ENCODE data around the gene GPR39.

GPR39 gene

DNA sequence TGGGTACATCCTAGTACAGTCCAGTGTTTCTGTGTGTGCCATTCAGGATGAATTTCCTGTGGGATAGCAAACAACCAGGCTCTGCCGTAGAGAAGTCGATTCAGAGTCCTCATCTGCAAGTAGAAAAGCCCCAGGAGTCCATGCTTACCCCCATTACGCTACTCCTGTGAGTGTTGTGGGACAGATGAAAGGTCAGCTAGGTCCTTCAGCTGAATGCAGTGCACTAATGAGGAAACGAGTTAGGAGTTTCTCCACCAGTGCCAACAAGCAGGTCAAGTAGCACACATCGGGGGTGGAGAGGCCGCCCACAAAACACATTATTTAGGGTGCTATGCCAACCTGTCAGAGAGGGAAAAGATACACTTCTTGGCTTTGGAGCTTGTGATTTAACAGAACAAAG lies 2.5 kb upstream of the GPR39 start:
- no peak for DNase-seq

DNA sequence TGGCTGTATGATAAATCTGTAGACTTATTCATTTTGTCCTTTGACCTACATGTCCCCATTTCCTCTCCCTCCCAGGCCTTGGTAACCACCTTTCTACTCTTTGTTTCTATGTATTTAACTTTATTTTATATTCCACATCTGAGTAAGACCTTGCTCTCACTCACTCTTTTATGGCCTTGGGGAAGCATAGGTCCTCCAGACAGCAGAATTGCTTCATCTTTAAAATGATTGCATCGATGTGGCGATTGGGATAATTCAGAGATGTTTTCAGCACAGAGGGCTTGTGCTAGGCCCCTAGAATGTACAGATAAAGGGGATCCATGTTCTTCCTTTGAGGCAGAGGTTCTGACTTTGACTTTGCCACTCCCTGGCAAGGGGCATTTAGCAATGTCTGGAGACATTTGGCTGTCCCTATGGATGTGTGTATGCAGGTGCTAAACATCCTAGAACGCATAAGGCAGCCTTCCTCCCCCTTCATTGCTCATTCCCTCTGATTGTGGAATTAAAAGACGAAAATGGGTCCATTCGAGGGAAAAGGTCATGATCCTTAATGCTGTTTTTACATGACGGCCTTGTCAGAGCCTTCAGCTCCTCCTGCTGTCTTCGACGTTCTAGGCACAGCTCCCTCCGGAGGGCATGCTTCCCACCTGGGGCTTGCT lies 1.2 kb upstream of the GPR39 start:
- DNase-seq = peak; percentile 32

DNA sequence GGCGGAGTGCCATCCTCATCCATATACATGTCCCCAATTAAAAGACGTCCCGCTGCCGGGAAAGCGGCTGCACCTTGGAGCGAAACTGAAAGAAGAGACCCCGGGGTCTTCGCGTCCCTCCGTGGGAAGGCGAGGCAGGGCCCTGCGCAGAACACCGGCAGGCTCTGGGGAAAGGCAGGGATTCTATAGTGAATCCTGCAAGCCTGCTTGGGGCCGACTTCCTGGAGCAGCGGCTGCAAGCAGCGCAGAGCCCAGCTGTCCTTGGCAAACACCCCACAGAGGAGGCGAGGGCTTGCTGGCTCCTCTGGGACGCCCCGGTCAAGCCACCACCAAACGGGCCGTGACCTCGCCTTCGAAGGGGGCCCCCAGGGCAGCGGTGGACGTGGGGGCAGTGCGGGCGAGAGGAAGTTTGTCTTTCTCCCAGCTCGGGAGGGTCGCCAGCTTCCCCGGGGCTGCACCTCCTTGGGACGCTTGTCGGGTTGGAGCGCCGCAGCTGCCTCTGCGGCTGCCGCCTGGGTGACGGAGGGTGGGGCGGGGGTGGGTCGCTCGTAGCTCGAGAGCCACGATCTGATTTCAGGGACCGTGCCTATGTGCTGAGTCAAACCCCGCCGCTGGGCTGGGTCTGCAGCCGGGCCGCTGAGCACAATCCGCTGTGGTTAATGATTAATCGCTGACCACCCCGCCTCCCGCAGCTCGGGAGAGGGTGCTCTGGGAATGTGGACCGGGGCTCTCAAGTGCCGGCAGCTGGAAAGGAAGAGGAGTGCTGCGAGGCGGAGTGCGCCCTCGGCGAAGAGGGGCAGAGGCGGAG lies 486 bp upstream of the GPR39 start:
- DNase-seq = peak; percentile 98

DNA sequence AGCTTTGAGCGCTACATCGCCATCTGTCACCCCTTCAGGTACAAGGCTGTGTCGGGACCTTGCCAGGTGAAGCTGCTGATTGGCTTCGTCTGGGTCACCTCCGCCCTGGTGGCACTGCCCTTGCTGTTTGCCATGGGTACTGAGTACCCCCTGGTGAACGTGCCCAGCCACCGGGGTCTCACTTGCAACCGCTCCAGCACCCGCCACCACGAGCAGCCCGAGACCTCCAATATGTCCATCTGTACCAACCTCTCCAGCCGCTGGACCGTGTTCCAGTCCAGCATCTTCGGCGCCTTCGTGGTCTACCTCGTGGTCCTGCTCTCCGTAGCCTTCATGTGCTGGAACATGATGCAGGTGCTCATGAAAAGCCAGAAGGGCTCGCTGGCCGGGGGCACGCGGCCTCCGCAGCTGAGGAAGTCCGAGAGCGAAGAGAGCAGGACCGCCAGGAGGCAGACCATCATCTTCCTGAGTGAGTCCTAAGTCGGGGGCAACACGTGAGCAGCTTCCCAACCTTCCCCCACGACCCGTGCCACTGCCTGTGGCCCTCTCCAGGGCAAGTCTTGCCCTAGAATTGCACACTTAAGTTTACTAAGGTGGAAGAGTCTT lies 928 bp downstream of the GPR39 start:
- no peak for DNase-seq

DNA sequence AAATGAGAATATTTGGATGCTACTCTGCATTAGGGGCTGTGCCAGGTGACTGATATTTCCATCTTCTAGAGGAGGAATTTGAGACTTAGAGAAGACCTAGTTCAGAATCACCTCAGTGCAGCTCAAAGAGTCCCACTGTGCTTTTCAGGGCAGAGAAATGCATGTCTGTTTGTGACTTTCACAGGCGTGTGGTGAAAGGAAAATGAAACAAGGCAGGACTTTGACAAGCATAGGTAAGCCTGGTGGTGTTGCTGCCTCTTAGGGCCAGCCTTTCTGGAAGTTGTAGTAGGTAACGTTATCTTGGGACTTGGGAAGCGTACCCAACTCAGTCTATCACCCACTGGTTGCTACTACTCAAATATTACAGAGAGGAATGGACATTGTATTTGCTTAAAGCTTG lies 2.6 kb downstream of the GPR39 start:
- no peak for DNase-seq

DNA sequence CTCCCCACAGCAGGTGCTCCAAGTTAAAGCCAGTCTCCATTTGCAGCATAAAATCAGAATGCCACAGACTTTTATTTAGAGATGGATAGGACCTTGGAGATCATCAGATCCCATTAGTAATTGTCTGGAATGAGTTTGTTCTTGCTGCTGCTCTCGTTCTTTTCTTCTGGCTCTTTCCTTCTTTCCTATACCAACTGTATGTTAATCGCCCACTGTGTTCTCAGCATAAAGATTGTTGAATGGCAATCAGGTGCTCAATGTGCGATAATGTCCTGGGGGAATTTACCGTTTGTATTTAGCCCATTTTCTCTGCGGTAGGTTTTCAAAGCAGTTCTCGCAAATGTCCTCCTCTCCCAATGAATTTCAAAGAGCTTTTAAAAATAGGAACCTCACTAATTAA lies 3.3 kb downstream of the GPR39 start:
- DNase-seq = no peak

DNA sequence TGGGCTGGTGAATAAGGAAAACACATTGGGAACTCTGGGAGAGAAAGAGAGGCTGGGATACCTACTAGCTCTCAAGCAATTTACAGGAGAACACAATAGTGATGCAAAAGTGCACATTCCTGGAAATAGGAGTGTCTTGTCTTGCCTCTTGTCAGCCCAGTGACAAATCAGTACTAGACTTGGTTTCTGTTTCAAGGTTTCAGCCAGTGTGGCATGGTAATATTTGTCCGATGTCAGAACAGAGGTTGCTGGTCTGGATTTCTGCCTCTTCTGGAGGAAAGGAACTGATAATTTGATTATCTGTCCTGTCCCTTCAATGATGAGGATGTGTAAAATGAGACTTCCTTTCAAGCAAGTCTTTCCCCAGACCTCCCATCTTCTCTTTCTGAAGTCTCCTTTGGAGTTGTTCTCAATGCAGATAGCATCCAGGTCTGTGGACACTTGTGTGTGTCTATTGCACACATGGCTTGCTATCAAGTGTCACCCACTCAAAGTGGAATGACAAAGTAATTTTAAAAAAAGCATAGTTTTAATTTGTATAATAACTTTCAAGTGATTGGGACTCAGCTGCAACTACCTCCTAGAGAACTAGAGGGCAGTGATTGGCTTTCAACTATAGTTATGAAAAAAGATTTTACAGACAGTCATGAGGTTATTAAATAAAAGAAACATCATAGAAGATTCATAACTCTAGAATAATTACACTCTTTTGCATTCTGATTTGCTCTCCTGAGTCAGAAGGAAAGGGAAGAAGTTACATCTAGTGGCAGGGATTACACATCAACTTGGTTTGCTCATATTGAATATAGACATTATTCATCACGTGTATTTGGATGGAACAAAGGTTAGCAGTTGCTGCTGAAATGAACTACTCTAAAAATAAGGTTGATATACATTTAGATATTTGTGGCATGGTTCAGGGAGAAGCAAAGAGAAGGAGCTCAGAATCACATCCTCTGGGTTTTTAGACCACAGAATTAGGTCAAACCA lies 4.5 kb downstream of the GPR39 start:
- DNase-seq = no peak

DNA sequence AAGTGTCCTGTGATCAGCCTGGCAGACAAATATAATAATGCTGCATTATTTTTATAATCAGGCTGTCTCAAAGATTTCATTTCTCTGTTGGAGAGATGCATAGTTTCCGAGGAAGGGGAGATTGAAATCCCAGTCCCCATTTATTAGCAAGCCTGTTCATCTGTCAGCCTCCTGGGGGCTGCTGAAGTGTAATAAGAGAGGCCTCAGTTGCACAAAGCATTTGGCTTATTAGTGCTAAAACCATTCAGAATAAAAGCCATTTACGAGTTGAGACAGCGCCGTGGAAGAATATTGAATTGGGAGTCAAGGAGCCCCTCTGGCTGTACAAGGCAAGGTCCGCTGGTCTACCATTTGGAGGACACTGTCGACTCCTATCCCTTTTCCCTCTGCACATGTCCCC lies 6.1 kb downstream of the GPR39 start:
- no peak for DNase-seq

DNA sequence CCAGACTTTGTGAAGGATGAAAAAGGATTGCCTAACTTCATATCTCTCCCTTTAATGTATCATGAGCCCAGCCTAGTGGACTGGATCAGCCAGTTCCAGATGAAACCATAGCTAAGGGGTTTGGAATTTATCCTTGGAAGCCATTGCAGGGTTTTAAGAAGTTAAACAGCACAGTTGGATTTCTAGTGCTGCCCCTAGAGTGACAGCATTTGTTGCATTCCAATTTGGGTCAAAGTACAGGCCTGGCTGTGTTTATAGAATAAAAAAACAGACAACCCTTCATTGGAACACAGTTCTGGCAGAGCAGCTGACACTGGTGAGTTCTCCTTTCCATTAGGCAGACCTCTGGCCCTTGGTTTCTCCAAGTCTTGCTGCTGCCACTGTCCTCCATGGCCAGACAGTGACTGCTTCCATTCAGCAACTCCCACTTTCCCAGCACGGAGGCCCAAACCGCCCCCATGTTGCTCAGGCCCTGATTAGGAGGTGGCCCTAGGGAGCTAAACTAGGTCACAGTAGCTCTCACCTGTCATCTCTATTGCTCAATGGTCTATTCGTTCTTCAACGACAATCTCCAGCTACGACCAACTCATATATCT lies 8.0 kb downstream of the GPR39 start:
- peak; percentile 52 for DNase-seq

DNA sequence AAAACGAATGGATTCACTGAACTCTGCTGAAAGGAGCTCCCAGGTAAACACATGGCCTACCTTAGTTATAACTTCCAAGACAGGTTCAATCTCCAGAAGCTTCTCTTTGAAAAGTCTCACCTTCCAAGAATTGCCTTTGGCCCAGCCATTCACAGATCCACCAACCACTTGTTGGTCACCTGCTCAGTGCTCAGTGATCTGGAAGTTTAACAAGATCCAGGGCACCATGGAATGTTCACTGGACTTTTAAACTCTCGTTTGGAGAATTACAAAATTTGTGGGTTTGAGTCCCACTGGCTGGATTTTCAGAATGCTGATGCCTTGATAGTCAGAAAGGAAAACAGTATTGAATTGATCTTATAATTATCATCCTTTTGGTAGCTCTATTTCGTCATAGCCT lies 9.4 kb downstream of the GPR39 start:
- no peak for DNase-seq

DNA sequence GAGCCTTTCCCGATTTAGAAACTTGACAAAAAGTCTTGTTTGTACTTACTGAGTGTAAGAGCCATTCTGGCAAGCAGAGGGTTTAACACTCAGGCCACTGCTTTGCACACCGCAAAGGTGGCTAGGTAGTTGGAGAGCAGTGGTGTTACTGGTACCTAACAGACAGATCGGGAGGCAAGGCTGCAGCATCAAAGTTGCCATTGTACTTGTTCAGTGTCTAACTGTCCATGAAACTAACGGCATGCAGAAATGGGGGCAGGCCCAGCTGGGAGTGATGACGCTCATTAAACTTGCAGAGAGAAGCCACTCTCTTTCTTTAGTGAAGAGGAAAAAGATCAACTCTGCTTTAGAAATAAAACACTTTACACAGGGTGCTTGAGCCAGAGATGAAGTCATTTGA lies 10.1 kb downstream of the GPR39 start:
- DNase-seq = no peak

DNA sequence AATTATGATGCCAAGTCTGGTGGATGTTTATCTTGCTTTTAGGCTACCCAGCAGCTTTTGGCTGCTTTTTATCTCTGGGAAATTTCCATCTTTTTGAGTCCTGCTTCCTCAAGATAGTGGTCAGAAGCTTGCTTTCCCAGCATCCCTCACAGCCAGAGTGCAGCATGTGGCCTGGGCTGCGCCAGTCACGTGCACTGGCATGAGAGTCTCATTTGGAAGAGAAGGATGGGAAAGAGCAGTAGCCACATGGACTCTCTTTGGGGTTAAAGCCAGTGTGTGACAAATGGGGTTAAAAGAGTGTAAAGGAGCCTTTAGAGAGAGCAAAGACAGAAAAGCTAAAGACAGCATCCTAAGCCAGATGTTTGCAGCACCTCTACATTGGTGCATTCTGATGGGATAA lies 12.7 kb downstream of the GPR39 start:
- DNase-seq = no peak

DNA sequence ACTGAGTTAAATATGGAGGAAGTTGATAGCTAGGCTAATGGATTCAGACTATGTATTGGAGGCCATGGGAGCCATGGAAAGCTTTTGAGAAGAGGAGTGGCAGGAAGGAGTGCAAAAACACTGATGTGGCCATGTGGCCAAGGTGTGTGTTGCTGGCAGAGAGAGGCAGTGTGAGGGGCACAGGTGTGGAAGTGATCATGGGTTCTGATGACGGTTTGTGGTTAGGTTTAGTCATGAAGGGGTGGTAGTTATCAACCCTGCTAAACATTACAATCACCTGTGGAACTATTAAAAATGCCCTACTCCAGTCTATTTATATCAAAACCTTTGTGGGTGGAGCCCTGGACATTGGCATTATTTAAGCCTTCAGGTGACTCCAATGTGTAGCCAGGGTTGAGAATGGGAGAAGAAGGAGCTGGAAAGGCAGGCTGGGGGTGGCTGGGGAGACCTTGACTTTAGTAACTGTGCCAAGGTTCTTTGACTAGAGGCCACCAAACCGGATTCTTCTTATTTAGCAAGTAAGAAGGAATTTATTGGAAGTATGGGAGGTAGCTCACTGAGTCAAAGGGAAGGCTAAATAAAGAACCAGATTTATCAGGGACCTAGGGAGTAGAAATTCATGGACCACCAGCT lies 13.5 kb downstream of the GPR39 start:
- no peak for DNase-seq

DNA sequence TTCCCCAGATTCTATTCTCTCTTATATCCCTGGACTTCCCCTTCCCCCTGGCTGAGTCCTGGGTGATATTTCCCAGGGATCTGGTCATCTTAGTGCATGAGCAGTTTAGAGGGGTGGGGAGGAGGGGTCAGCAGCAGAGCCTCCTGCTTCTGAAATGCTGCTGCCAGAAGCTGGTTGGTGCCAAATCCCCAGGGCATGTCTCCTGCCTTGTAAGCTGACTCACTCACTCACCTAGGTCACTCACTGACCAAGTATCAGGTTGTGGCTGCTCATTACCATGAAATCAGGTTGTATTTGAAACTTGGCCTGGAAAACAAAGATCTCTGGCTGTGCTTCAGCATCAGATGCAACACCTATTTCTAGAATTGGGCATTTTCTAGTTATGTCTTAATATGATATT lies 14.3 kb downstream of the GPR39 start:
- DNase-seq = no peak

DNA sequence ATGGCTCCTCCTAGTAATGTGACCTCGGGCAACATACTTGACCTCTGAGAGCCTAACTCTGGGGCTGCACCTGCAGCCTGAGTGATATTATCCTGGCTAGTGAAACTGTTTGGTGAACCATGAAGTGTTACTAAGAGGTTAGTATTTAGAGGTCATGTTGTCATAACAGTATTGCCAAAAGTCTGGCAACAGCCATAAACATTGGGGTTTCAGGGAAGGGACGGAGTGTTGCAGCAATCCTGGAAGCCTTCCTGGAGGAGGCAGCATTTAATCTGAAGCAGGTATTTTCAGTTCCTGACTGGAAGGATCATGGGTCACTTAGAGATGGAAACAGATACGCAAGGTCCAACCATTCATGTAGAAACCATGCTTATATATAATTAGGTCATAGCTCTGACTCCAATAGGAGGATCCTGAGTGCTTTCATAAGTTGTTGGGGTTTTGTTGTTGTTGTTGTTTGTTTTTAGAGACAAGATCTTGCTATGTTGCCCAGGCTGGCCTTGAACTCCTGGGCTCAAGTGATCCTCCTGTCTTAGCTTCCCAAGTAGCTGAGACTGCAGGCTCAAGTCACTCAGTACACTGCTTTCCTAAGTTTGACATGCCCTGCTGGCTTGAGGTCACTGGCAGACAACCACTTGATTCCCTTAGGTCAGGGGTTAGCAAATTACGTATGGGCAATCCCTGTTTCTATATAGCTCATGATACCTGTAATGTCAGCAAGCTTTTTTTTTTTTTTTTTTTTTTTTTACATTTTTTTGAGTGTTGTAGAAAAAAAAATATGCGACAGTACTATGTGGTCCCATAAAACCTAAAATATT lies 21.5 kb downstream of the GPR39 start:
- DNase-seq = no peak

DNA sequence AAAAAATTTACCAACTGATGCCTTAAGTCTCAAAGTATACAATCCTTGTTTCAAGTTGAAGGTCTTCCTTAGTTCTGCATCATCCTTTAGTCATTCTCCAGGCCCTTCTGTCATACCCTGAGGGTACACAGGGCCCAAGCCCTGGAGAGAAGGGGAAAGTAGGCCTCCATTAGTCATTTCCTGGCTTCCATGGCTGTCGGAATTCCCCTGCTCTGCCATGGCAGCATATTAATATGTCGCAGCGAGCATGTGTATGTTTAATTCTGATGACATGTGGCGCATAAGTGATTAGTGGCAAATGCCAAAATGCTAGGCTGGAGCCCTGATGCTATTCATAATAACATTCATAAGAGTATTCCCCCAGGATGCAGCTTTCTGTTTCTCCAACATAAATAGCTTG lies 22.1 kb downstream of the GPR39 start:
- DNase-seq = peak; percentile 96

DNA sequence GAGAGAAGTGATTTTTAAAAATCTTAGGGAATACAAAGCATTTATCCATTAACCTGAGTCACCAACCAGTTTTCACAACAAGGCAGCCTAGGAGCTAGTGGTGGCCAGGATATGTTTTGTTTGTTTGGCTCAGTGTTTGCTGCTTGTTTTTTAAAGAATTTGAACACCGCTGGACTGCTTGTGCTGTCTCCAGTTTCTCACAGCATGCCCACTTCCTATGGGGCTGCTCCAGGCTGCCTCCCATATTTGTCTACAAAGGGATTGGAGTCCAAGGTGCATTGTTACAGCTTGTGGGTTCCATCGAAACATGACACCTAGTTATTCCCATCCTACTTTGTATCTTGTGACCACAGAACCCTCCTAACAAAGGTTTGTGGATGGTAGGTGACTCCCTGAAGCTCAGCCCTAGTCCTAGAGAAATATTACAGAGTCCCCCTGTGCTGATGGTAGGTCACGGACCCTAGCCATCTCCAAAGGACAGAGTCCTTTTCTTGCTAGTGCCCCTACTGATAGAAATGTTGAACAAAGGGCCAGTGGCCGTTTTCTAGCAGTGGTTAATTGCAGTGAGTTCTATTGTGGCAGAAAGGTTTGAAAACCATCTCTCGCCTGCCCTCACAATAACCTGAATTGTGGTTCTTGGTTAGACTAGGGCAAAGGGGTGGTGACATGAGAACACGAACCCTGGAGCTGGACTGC lies 23.2 kb downstream of the GPR39 start:
- DNase-seq = peak; percentile 17

DNA sequence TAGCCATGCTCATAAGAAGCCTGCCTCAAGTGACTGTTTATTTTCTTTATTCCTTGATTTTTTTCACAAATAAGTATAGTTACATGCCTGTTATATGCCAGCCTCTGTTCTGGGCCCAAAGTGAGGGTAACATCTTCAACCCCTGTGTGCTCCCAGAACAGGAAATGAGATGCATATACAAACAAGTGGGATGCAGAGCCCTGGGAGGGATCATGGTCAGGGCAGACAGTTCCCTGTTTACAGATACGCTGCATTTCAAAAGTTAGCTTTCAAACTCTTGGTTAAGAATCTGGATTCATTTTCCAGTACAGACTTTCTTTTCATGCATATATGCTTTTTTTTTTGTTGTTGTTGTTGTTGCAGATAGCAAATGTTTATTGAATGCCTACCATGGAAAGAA lies 24.4 kb downstream of the GPR39 start:
- no peak for DNase-seq

DNA sequence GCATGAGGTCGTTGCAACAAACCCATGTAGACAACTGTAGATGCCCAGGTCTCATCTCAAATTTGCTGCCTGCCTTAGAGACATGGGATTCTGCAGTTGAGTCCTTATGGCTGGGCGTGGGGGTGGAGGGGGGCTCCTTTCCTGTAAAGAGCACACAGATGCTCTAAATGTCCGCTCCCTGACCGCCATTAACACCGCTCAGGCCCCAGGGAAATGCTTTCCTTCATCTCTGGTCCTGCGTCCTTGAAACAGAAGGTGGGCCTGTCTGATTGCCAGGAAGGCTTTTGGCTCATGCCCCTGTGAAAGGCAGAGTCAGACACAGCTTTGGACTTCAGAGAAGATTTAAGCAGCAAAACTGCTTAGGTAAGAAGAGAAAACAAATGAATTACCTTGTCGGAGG lies 25.7 kb downstream of the GPR39 start:
- DNase-seq = no peak

DNA sequence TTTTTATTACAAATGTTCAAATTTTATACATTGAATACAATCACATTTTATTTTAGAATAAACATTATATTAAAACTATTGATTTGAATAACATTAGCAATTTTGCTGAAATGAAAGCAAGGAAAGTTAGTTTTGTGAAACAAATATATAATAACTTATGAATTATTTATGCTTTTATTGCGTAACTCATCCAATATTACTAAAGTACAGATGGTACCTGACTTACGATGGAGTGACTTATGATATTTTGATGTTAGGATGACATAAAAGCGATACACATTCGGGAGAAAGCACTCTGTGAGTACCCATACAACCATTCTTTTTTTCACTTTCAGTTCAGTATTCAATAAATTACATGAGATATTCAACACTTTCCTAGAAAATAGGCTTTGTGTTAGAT lies 26.5 kb downstream of the GPR39 start:
- DNase-seq = no peak
